Upper lobe of left lung (tissue), 6 donors: Measurements from ENCODE around the gene HMX2. TPM values are rescaled to one million over a fixed set of nuclear protein-coding genes. Genes with fewer than 3 reads are reported as not detected.

ENCODE experiments used
- ATAC-seq, 2 donors: fragments of 200-7000 bp; cut with Tn5 transposase; one replicate each; pipeline ENCODE4 v1.9.1; 2022; ENCODE audit warnings: mild to moderate bottlenecking in 2 of 2, moderate library complexity in 2 of 2; ENCODE audit not compliant: low FRiP score in 2 of 2
- DNase-seq, 2 donors: peaks; one replicate each; pipeline ENCODE4 v3.0.0-alpha.2; 2019 to 2020
- H3K27ac ChIP-seq, 4 donors: fragments of 200-600 bp; sonication (generic); one replicate each; pipeline ENCODE4 v1.5.1; 2016 to 2019
- H3K27me3 ChIP-seq, 4 donors: fragments of 200-600 bp; sonication (generic); one replicate each; pipeline ENCODE4 v1.5.1; 2017 to 2019
- H3K36me3 ChIP-seq, 4 donors: fragments of 200-600 bp; sonication (generic); one replicate each; pipeline ENCODE4 v1.5.1; 2016 to 2019
- H3K4me1 ChIP-seq, 4 donors: fragments of 200-600 bp; sonication (generic); one replicate each; pipeline ENCODE4 v1.5.1; 2018 to 2019
- H3K4me3 ChIP-seq, 4 donors: fragments of 200-600 bp; sonication (generic); one replicate each; pipeline ENCODE4 v1.5.1; 2017 to 2019; ENCODE audit warnings: mild to moderate bottlenecking in 2 of 4, moderate library complexity in 1 of 4
- H3K9me3 ChIP-seq, 4 donors: fragments of 200-600 bp; sonication (generic); one replicate each; pipeline ENCODE4 v1.5.1; 2018 to 2019
- EP300 ChIP-seq, 4 donors: sonication (generic); formaldehyde crosslinking; IDR thresholded peaks; one replicate each; pipeline ENCODE4 v1.5.1; 2017; ENCODE audit warnings: antibody characterized with exemption in 4 of 4, control low read depth in 2 of 4
- POLR2A ChIP-seq, 4 donors: fragments of 450-650 bp; IDR thresholded peaks; one replicate each; pipeline ENCODE4 v1.5.1; 2016 to 2017; ENCODE audit warnings: antibody characterized with exemption in 4 of 4, mild to moderate bottlenecking in 2 of 4
- POLR2AphosphoS5 ChIP-seq, 2 donors: sonication (generic); formaldehyde crosslinking; IDR thresholded peaks; one replicate each; pipeline ENCODE4 v1.5.1; 2017; ENCODE audit warnings: antibody characterized with exemption in 2 of 2
- WGBS, 2 donors: methylation state at CpG; one replicate each; pipeline ENCODE4 v1.1.5; 2017 to 2018; 5-methylcytosine and 5-hydroxymethylcytosine counted together
- total RNA-seq, 6 donors: library from RNA; depleted of rRNA in 4 of 6; stranded (reverse); fragments of >200 nt in 4 of 6; gene quantifications; one replicate each; pipeline versions ENCODE4 v1.1.0 to v1.2.1, GENCODE V29; 2016 to 2021
- TF ChIP-seq, protein P1 (sequence below), 6 experiments: fragments of 450-650 bp in 4 of 6; fragments of 200-600 bp in 2 of 6; sonication (generic) in 2 of 6; IDR thresholded peaks; one replicate each; pipeline ENCODE4 v1.5.1; 2016 to 2019; ENCODE audit warnings: antibody characterized with exemption in 6 of 6
- donor health status: DM: no; HTN: no; CAD: no; lungs with moderate emphysema.
- donor health status: DM: no; HTN: yes; CAD: no; lungs with severe emphysema.

HMX2 gene
- total RNA-seq, 6 donors from 2014 or later, result not detected

DNA sequence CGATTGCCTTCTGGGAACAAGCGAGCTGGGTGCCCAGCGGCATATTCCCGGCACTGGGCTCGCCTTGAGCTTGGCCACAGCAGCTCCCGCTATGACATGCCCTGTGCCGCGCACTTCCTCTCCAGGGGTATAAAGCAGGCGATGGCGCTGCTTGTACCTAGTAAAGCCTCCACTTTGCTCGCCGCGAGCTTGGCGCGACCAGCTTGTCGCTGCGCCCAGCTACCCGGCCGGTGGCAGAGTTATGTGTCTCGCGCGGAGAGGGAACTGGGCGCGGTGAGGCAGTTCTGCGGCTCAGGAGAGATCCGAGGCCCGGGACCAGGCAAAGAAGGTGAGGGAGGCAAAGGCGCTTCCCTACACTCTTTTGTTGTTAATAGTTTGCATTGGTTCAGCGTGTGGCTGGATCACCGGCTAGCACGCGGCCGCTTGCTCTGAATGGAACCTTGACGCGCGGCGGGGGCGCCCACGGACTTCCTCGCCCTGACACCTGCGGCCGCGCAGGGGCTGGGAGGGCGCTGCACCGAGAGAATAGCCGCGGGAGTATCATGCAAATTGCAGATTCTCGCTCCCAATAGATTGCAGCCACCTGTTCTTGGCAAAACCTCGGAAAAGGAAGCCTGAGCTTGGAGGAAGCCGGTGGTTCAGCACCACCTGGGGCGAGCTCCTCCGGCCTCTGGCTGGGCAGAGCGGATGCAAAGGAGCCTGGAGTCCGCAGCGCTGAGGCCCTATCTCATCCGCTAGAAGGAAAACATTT, 3.2 kb downstream of the HMX2 start:
- 1 to 7% methylated on average over 12 to 56 of the region's 56 CpGs for WGBS, 2 donors
- Histone ChIP-seq H3K9me3 (no peaks in the 10 kb centered on the region), H3K4me3 (peak overlapping the region in 3 of 4 donors; percentile 9 to 40 (median 23)), H3K27ac (no peak overlapping the region), H3K4me1 (peaks cover 48 to 65% (median 53%) of the 10 kb centered on the region in 4 donors), H3K27me3 (peaks cover 2 to 59% (median 39%) of the 10 kb centered on the region in 4 donors), H3K36me3 (peaks cover 0 to 5% (median under 1%) of the 10 kb centered on the region in 4 donors)
- DNase-seq (peak in 1 of 2 donors; percentile 84), ATAC-seq (no peak)
- no peak for TF ChIP-seq EP300 (IDR thresholded peaks at IDR 0.05)
- TF ChIP-seq POLR2AphosphoS5 (IDR thresholded peaks at IDR 0.05), result no peak
- TF ChIP-seq, protein P1, sequence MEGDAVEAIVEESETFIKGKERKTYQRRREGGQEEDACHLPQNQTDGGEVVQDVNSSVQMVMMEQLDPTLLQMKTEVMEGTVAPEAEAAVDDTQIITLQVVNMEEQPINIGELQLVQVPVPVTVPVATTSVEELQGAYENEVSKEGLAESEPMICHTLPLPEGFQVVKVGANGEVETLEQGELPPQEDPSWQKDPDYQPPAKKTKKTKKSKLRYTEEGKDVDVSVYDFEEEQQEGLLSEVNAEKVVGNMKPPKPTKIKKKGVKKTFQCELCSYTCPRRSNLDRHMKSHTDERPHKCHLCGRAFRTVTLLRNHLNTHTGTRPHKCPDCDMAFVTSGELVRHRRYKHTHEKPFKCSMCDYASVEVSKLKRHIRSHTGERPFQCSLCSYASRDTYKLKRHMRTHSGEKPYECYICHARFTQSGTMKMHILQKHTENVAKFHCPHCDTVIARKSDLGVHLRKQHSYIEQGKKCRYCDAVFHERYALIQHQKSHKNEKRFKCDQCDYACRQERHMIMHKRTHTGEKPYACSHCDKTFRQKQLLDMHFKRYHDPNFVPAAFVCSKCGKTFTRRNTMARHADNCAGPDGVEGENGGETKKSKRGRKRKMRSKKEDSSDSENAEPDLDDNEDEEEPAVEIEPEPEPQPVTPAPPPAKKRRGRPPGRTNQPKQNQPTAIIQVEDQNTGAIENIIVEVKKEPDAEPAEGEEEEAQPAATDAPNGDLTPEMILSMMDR (IDR thresholded peaks at IDR 0.05), result no peak
- no peak for TF ChIP-seq POLR2A (IDR thresholded peaks at IDR 0.05)

DNA sequence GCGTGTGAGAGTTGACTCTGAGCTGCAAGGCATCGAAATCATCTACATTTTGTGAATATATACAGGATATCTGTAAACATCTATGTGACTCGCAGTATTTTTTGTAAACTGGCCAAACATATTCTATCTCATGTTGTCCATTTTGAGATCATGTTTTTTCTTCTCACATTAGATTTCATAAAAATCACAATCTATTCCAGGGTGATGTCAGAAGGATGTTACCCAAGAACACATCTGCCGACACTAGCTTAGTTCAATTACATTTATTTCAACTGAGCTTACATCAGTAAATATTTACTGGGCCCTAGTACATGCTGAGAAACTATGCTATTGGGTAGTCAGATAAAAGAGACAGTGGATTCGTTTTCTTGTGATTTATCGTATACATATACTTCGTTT, 3.8 kb downstream of the HMX2 start:
- ATAC-seq (no peak), DNase-seq (no peak)
- 26 to 30% methylated on average over 7 of the region's 7 CpGs for WGBS, 2 donors
- H3K36me3 ChIP-seq, result peaks cover under 1 to 9% (median 6%) of the 10 kb centered on the region in 4 donors
- no peaks in the 10 kb centered on the region for H3K9me3 ChIP-seq
- H3K27me3 ChIP-seq, result peaks cover 2 to 53% (median 36%) of the 10 kb centered on the region in 4 donors
- TF ChIP-seq POLR2A (IDR thresholded peaks at IDR 0.05) (no peak), EP300 (IDR thresholded peaks at IDR 0.05) (no peak), POLR2AphosphoS5 (IDR thresholded peaks at IDR 0.05) (no peak)
- TF ChIP-seq, protein P1 (IDR thresholded peaks at IDR 0.05), result no peak
- H3K27ac ChIP-seq, result no peak overlapping the region
- no peak overlapping the region for H3K4me3 ChIP-seq
- H3K4me1 ChIP-seq, result peaks cover 45 to 65% (median 50%) of the 10 kb centered on the region in 4 donors

DNA sequence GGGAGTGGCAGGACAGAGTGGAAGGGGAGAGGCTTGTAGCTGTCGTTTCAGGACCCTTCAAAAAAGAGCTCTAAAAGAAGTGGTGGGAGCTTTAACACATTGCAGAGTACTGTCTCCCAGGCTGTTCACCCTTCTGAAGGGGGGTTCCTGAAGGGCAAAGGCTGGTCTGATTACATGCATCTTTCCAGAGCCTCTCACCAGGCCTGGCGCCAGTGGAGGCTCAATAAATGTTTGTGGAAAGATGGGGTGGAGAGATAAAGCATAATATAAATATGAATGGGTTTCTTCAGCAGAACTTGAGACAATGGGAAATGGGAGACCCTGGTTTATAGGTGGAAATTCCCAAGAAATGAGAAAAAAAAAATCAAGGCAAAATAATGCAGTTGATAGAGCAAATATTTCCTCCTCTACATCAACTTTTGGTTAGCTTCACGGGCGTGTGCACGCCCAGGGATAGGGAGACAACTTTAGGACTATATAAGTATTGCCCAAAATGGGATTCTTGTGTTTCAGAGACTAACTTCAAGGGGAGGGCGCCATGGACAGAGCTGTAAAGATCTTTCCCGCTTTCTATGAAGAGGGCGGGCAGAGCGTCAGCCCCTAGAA, 5.7 kb downstream of the HMX2 start:
- Histone ChIP-seq H3K4me1 (peaks cover 38 to 49% (median 41%) of the 10 kb centered on the region in 4 donors), H3K9me3 (no peaks in the 10 kb centered on the region), H3K36me3 (peaks cover 5 to 27% (median 17%) of the 10 kb centered on the region in 4 donors), H3K4me3 (peak overlapping the region in 2 of 4 donors; percentile 98 to 99), H3K27me3 (peaks cover 2 to 34% (median 25%) of the 10 kb centered on the region in 4 donors), H3K27ac (no peak overlapping the region)
- no peak for ATAC-seq
- TF ChIP-seq EP300 (IDR thresholded peaks at IDR 0.05), result no peak
- no peak for TF ChIP-seq POLR2AphosphoS5 (IDR thresholded peaks at IDR 0.05)
- TF ChIP-seq, protein P1 (IDR thresholded peaks at IDR 0.05), result no peak
- TF ChIP-seq POLR2A (IDR thresholded peaks at IDR 0.05), result no peak
- WGBS, 2 donors, result 42 to 44% methylated on average over 9 of the region's 9 CpGs
- no peak for DNase-seq

DNA sequence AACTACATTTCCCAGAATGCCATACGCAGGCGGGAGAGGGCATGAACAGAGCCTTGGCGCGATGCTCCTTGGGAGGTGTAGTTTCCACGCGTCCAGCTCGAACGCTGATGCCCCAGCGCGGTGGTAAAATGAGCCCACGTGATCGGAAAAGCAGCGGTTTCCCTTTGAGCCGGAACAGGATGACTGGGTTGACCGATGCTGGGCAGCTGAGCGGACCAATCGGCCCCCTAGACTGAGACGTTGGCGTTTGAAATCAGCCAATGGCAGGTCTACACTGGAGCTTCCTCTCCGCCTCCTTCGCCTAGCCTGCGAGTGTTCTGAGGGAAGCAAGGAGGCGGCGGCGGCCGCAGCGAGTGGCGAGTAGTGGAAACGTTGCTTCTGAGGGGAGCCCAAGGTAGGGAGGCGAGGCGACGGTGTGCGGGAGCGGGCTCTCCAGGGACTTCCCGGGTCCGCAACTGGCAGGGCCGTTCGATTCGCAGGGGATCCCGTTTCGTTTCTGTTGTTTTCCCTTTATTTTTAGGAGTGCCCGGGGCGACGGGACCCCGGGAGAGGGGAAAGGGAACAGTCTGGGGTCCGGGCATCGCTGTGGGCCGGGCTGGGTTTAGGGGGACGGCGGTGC, 6.3 kb downstream of the HMX2 start, which contains the start of gene BUB3:
BUB3 (plus strand) TSS at position 311 of the 619 bp plus-strand sequence. CDS start 516 bp downstream, outside the sequence.
- TF ChIP-seq POLR2A (IDR thresholded peaks at IDR 0.05), result peak in 3 of 4 donors; percentile 49 to 91 (median 65)
- TF ChIP-seq, protein P1 (IDR thresholded peaks at IDR 0.05), result peak in 5 of 6 experiments; percentile 13 to 42 (median 17)
- no peak for TF ChIP-seq EP300 (IDR thresholded peaks at IDR 0.05)
- TF ChIP-seq POLR2AphosphoS5 (IDR thresholded peaks at IDR 0.05), result peak; percentile 82 to 91
- peaks cover 2 to 30% (median 21%) of the 10 kb centered on the region in 4 donors for H3K27me3 ChIP-seq
- peak within 1 kb of the TSS; percentile 80 to 99 (median 98) for H3K4me3 ChIP-seq
- peak within 1 kb of the TSS; percentile 83 to 93 (median 88) for H3K27ac ChIP-seq
- H3K4me1 ChIP-seq, result peaks cover 34 to 45% (median 36%) of the 10 kb centered on the region in 4 donors
- ATAC-seq (peak; percentile 99 to 100), DNase-seq (peak; percentile 95 to 99)
- H3K9me3 ChIP-seq, result no peaks in the 10 kb centered on the region
- H3K36me3 ChIP-seq, result peaks cover 5 to 33% (median 17%) of the 10 kb centered on the region in 4 donors
- WGBS, 2 donors, result 0% methylated on average over 14 to 41 of the region's 50 CpGs
